Adrenal gland (tissue), 5 donors: ENCODE data around the gene GON4L.

Experiments
- CTCF ChIP-seq, 6 experiments: fragments of 450-650 bp in 4 of 6; fragments of 200-600 bp in 2 of 6; sonication (generic) in 1 of 6; IDR thresholded peaks; 1 replicate in 5 of 6; 2 replicates in 1 of 6; pipeline versions ENCODE4 v1.5.1 to v1.8.0; 2016 to 2021; ENCODE audit warnings: antibody characterized with exemption in 6 of 6, mild to moderate bottlenecking in 2 of 6, moderate library complexity in 1 of 6
- POLR2A ChIP-seq, 2 donors: fragments of 450-650 bp; IDR thresholded peaks; one replicate each; pipeline ENCODE4 v1.6.1; 2017; ENCODE audit warnings: antibody characterized with exemption in 2 of 2, mild to moderate bottlenecking in 2 of 2, moderate library complexity in 1 of 2
- donor health status: DM: no; HTN: no; CAD: no.

- TF ChIP-seq CTCF (IDR thresholded peaks at IDR 0.05) (no peak), POLR2A (IDR thresholded peaks at IDR 0.05) (no peak)
Measured at GRCh38 chr1:155717041-155717440, 140.0 kb downstream of the GON4L start.
